GM21529 (cell line): ENCODE data around the gene CD99L2.

Experiments used
- ATAC-seq: cut with Tn5 transposase; IDR thresholded peaks from one replicate; pipeline ENCODE4 v1.9.1; 2021; ENCODE audit not compliant: unreplicated experiment

CD99L2 gene, protein sequence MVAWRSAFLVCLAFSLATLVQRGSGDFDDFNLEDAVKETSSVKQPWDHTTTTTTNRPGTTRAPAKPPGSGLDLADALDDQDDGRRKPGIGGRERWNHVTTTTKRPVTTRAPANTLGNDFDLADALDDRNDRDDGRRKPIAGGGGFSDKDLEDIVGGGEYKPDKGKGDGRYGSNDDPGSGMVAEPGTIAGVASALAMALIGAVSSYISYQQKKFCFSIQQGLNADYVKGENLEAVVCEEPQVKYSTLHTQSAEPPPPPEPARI

DNA sequence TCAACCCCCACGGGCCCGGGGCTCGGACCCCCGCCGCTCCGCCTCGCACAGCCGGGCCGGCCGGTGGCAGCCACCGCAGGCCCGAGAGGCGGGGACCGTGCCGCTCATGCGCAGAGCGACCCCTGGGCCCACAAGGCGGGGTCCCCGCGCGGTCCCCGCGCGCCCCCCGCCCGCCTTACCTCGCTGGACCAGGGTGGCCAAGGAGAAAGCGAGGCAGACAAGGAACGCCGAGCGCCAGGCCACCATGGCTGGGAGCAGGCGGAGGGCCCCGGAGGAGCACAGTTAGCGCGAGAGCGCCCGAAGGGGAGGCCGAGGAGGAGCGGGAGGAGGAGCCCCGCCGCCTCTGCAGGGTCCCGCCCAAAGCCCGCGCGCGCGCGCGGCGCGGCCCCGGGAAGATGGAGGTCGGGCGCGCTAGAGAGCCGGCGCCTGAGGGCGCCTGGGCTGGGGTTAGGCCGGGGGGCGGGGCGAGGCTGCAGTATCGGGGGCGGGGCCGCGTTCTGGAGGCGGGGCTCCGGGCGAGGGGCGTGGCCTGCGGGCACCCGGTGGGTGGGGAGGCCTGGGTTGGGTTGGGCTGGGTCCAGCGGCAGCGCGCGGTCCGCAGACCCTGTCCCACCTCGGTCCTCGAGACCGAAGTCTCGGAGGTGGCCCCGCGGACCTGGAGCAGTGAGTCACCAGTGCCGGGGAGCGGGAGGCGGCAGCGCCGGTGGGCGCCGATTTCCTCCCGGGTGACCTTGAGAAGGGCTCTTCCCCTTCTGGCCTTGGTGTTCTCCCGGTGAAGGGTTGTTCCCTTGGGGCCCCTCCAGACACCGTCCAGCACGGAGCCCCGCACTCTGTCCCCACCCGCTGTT lies at the start of gene CD99L2:
TSS of gene CD99L2 (minus strand) at position 326 of the 848 bp plus-strand sequence. CDS start at position 246, 80 bp downstream.
- ATAC-seq, result peak; percentile 86

GRCh38 chrX:150944233-150944632 lies 45.8 kb upstream of the CD99L2 start:
- ATAC-seq, result no peak

DNA sequence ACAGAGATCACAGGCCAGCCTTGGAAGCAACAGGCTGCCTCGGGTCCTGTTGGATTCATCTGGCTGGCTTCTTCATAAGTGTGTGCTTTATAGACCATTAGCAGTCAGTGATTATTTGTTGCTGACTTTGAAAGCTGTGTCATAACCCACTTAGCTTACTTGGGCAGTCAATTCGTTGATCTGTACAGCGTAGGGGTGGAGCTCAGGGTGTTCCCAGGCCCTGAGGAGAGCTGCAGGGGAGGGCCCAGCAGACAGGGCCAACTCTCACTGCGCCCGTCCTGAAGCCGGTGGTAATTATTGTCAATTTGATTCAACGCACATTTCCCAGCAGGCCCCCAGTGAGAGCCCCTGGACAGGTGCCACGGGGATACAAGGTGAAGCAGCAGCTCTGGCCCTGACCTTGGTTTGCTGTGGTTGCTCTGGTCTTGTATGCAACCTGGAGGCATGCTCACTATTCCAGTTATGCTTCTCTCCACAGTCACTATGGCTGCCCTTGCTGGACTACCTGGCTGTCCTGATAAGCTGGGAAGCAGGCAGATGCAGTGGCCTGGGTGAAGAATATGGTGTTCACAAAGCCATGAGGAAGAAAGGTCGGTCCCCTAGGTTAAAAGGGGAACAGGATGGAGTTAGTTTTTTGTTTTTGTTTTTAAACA lies 44.6 kb upstream of the CD99L2 start:
- no peak for ATAC-seq

DNA sequence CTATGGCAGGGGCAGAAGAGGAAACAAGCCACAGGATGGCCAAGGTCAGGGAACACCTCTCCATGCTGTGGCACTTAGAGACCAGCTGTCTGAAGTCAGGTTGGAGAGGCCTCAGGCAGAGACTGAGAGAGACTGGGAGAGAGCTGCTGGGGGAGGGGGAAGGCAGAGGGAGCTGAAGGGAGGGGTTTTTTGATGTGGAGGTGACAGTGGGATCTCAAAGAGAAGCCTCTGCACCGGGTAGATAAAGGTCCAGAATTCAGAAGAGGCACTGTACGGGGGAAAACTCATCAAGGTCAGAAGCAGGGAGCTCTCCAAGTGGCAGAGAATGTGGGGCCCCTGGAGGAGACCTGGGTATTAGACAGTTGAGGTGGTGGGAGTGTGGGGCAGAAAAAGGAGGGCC lies 43.1 kb upstream of the CD99L2 start:
- no peak for ATAC-seq

DNA sequence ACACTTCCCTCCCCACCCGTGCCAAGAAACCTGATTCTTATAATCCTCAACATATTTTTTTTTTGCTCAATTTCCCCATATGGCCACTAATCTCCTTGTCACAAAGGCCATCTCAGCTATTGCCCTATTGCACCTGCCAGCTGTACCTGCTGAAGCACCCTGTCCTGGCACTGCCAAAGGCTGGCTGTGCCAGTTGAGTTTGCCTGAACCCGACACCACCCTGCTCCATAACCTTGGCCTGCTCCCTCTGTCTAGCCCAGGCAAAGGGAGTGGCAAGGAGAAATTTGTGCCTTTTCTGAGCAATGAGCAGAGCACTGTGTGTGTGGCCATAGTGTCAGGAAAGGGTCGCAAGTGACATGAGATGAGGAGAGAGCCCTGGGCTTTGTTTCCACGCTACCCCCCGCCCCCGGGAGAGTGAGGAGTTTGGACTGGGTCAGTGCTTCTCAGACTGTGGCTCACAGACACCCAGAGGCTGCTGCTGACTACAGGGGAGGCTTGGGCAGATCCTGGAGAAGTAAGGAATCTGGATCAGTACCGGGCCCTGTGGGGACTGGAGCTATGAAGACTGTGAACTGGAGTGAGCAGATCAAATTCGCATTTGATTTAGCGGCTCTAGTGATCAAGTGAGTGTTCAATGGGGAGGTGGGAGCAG lies 42.5 kb upstream of the CD99L2 start:
- no peak for ATAC-seq

DNA sequence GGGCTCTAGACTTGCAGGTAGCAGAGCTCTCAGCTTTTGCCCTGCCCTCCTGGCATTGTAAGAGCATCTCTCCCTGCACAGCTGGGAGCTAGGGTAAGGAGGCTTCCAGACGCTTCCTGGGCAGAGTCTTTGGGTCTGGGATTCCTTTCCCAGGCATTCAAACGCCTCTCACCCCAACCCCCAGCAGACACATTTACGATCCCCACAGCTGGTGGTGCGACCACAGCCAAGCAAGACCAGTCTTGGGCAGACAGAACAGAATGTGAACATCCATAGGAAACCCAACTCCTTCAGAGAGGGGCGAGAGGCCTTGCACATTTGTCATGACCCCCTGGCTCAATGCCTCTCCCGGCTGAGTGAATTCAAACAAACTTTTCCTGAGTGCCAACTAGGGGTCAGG lies 38.1 kb upstream of the CD99L2 start:
- no peak for ATAC-seq

- no peak for ATAC-seq
Measured at GRCh38 chrX:150935467-150935866, 37.0 kb upstream of the CD99L2 start.

DNA sequence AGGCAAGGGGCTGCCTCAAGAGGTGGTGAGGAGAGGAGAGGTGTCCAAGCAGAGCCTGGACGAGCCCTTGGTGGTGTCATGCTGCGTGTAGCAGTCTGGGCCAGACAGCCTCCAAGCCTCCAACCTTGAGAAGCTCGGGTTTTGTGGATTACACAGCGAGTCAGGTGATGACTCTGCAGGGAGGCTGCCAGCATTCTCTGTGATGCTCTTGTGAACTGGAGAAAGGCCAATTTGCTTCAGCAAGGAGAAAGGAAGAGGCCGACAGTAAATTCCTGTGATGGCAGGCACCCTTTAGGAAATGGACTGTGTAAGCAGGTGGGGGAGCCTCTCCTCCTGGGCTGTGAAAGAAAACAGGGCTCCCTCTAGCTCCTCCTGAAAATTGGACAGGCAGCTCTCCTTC lies 36.0 kb upstream of the CD99L2 start:
- ATAC-seq, result no peak

DNA sequence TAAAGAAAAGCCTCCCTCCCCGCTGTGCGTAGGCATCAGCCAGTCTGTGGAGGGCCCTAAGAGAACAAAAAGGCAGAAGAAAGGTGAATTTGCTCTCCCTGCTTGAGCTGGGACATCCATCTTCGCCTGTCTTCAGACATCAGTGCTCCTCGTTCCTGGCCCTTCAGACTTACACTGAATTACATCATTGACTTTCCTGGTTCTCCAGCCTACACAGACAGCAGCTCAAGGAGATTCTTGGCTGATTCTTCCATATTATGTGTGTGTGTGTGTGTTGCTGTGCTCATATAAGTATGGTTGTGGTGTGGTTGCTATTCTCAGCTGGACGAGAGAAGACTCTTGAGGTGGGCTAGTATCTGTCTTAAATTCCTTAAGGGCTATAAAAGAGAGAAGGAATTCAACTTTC lies 35.5 kb upstream of the CD99L2 start:
- no peak for ATAC-seq

DNA sequence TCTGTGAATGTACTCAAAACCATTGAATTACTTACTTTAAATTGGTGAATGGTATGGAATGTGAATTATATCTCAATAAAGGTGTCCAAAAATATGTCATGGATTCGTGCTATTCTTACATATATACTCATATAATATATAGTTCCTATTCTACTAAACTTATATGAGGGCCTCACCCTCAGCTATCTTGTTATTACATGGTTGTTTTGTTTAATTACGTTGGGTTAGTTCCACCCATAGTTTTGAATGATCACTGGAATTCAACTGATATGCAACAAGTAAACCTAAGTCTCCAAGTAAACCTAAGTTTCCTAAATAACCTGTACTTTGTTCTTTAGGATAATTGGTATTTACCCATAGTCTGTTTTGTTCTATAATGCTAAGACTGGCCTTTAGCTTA lies 30.6 kb upstream of the CD99L2 start:
- ATAC-seq, result no peak

DNA sequence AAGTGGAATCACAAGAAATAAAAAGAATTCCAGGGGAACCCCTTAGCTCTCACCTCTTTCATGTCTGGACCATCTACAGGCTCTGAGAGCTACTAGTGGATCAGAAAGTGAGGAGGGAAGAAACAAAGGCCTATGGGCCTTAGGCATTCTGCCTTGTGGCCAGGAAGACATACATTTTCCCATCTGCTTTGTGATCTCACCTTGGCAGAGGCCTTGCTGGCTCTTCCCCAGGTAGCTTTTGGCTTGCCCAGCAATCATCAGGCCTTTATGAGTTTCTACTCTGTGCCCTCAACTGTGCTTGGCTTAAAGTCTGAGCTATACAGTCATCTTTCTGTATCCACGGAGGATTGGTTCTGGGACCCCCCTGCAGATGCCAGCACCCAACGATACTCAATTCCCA lies 28.3 kb upstream of the CD99L2 start:
- no peak for ATAC-seq

DNA sequence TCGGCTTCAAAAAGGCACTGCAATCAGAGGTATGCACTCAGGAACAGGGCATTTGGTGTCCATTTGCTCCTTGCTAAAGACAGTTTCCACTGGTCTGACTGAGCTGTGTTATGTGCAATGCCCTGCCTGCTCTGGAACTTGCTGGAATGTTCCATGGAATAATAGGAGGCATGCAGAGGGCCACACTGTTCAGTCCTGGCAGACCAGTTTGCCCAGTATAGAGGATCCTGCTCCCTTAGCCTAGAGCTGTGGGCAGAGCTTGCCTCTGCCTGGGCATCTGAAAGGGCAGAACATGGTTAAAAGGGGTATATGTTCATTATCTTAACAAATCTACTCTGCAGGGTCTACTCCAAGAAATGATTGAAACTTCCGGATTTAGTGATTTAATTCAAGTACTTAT lies 27.8 kb upstream of the CD99L2 start:
- no peak for ATAC-seq

GRCh38 chrX:150919401-150919800 lies 20.9 kb upstream of the CD99L2 start:
- no peak for ATAC-seq

DNA sequence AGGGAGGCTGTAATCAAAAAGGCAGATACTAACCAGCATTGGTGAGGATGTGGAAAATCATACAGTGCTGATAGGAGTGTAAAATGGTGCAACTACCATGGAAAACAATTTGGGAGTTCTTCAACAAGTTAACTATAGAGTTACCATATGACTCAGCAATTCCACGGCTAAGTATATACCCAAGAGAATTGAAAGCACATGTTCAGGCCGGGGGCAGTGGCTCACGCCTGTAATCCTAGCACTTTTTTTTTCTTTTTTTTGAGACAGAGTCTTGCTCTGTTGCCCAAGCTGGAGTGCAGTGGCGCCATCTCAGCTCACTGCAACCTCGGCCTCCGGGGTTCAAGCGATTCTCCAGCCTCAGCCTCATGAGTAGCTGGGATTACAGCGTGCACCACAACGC lies 15.0 kb upstream of the CD99L2 start:
- ATAC-seq, result no peak

GRCh38 chrX:150907474-150907873 lies 9.0 kb upstream of the CD99L2 start:
- ATAC-seq, result no peak

DNA sequence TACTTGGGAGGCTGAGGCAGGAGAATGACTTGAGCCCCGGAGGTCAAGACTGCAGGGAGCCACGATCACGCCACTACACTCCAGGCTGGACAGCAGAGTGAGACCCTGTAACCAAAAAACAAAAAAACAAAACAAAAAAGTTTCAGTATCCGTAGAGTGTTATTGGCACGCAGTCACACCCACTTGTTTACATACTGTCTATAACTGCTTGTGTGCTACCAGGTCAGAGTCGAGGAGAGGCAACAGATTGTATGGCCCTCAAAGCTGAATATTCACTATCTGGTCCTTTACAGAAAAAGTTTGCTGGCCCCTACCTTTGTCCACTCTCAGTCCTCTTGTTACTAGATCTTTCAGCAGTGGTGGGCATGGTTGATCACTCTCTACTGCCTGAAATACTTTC lies 8.2 kb upstream of the CD99L2 start:
- ATAC-seq, result no peak

GRCh38 chrX:150905293-150905692 lies 6.8 kb upstream of the CD99L2 start:
- no peak for ATAC-seq

DNA sequence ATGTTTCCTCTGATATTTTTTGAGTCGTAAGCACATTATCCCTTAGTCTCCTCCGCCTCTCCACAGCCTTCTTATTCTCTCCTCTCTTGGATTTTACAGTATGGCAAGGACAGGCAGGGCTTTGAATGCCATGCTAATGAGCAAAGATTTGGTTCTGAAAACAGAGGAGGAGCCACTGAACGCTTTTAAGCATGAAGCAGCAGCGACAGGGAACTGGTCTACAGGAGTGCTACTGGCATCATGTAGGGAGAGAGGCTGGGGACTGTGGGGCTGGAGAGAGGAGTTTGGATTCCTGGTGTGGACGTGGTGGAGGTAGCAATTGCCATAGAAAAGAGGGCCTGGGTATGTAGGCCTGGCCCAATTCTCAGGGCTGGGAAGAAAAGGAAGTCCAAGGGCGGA lies 4.6 kb upstream of the CD99L2 start:
- no peak for ATAC-seq

- ATAC-seq, result no peak
Measured at GRCh38 chrX:150902434-150903109, 4.1 kb upstream of the CD99L2 start.

- peak; percentile 48 for ATAC-seq
Measured at GRCh38 chrX:150899191-150899757, 806 bp upstream of the CD99L2 start.
